RWPE1 (cell line): Measurements from ENCODE around the gene DYNLL1.
"Not testable (repeated sequence)": the region's sequence is repeated elsewhere in the genome, so short reads cannot be mapped to it uniquely, and the experiment has no call there.

Experiments
- CTCF ChIA-PET: fragments of 350-600 bp; sonication (Branson Sonifier 250); formaldehyde crosslinking; extraction: SDS; loops from one replicate; lab custom pipeline; 2021; lab: Yijun Ruan, JAX
- POLR2A ChIA-PET: fragments of 400-600 bp; formaldehyde crosslinking; extraction: SDS; loops from one replicate; lab custom pipeline; 2020; ENCODE audit warnings: antibody characterized with exemption; ENCODE audit not compliant: low non-redundant PET; lab: Yijun Ruan, JAX
- DNase-seq: peaks from one replicate; pipeline ENCODE4 v3.0.0; 2012; ENCODE audit warnings: low spot score
- H3K27ac ChIP-seq: fragments of 450-650 bp; 2 replicates; pipeline ENCODE4 v1.5.1; 2017
- CTCF ChIP-seq: fragments of 450-650 bp; conservative IDR thresholded peaks from 2 replicates; pipeline ENCODE4 v1.5.1; 2017; ENCODE audit warnings: low read depth, mild to moderate bottlenecking

DYNLL1 gene

GRCh38 chr12:120522568-120522967 is 26.7 kb downstream of the DYNLL1 start:
- POLR2A ChIA-PET, result no interaction called here

GRCh38 chr12:120528861-120529525 is 33.1 kb downstream of the DYNLL1 start, which contains the start of gene COQ5:
COQ5 (minus strand) TSS chr12:120529158; CDS start chr12:120529141, 17 bp downstream.
- ChIA-PET CTCF (interaction anchor here (0.7 kb wide), 1 partner anchor 78 kb away, joined by 3 read pairs; no protein-coding TSS in a partner anchor), POLR2A (interaction anchor here (0.5 to 0.6 kb wide), 2 partner anchors 23 to 53 kb away, joined by 4 to 6 read pairs; no protein-coding TSS in a partner anchor)
- no peak for TF ChIP-seq CTCF
- peak; percentile 74 for DNase-seq
- peak within 1 kb of the TSS; percentile 88 for H3K27ac ChIP-seq

More at GRCh38 chr12:120522568-120522967, 26.7 kb downstream of the DYNLL1 start:
- no peak overlapping the region for H3K27ac ChIP-seq
- no peak for DNase-seq
- no peak for TF ChIP-seq CTCF
- CTCF ChIA-PET, result no interaction called here

DNA sequence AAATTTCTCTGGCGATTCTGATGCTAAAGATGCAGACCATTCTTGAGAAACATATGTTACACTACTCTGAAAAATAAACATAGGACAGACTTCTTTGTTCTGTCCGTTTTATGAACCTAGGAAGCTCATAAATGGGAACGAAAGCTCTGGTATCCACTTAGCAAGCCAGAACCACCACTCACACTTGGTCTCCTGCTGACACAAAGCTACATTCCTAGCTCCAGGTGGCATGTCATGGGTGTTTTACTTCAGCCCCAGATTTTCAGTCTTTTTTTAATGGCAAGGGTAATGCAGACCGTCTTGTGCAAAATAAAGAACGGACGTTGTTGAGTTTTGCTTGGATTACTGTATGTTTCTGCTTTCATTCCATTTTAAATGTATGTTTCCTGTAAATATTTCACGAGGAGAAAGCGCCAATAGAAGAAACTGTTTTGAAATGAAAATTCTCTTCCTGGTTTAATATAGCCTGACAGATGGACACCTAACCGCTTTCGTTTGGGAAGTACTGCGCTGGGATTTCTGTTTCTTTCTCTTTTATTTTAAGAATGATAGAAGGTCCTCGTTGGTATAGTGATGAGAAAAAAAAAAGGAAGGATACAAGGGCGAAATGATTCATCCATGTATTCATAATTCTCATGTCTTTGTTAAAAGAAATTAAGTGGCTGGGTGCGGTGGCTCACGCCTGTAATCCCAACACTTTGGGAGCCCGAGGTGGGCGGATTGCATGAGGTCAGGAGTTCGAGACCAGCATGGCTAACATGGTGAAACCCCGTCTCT is 33.9 kb downstream of the DYNLL1 start:
- peak overlapping the region; percentile 88 for H3K27ac ChIP-seq
- peak; percentile 49 for DNase-seq
- CTCF ChIA-PET, result interaction anchor here (0.6 kb wide), 1 partner anchor 41 kb away, joined by 3 read pairs; no protein-coding TSS in a partner anchor
- POLR2A ChIA-PET, result no interaction called here
- no peak for TF ChIP-seq CTCF

DNA sequence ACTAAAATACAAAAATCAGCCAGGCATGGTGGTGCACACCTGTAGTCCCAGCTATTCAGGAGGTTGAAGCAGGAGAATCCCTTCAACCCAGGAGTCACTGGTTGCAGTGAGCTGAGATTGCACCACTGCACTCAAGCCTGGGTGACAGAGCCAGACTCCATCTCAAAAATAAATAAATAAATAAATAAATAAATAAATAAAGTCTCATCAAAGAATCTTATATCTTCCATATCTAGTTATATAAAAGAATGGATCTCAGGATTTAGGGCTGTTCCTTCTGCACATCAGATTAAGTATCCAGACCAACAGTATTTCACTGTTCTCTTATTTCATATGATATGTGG is 34.5 kb downstream of the DYNLL1 start:
- POLR2A ChIA-PET, DNase-seq: not testable (repeated sequence)
- H3K27ac ChIP-seq, result peak overlapping the region; percentile 88
- CTCF ChIA-PET, result interaction anchor here (0.6 kb wide), 1 partner anchor 41 kb away, joined by 3 read pairs; no protein-coding TSS in a partner anchor

DNA sequence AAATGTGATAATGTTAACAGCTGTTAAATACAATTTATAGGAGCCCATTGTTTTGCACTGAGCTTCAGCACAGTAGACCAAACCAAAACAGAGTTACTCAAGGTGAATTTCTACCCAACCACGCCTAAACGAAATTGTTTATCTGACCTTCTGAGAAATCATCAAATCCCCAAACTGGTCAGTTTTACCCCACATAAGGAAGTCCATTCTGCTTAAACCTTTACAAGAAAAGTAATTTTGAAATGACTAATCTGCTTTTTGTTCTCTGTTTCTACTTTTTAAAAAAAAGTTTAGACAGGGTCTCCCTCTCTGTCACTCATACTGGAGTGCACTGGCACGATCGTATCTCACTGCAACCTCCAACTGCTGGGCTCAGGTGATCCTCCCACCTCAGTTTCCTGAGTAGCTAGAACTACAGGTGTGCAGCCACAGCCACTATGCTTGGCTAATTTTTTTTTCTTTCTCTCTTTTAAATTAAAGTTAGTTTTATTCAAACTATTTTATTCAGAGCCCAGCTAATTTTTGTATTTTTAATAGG is 36.9 kb downstream of the DYNLL1 start:
- ChIA-PET CTCF (interaction anchor here (0.6 to 0.7 kb wide), 3 partner anchors 12 to 116 kb away, joined by 3 to 5 read pairs (median 4); no protein-coding TSS in a partner anchor), POLR2A (no interaction called here)
- no peak for TF ChIP-seq CTCF
- no peak overlapping the region for H3K27ac ChIP-seq
- DNase-seq, result no peak

GRCh38 chr12:120534203-120534702 is 38.3 kb downstream of the DYNLL1 start, which contains the start of gene RNF10:
RNF10 (plus strand) TSS chr12:120534356; CDS start chr12:120534812, 456 bp downstream.
- POLR2A ChIA-PET, result no interaction called here
- no peak for TF ChIP-seq CTCF
- CTCF ChIA-PET, result no interaction called here
- peak; percentile 94 for DNase-seq
- peak within 1 kb of the TSS; percentile 86 for H3K27ac ChIP-seq
